Parathyroid adenoma (tissue), 2 donors: ENCODE results near the gene MKLN1.

Experiments
- H2AFZ ChIP-seq: fragments of 300-600 bp; sonication (generic); one replicate; pipeline ENCODE4 v1.7.0; 2017; ENCODE audit warnings: antibody characterized with exemption, mild to moderate bottlenecking
- H3K27ac ChIP-seq: fragments of 300-600 bp; sonication (generic); one replicate; pipeline ENCODE4 v1.7.0; 2017
- H3K27me3 ChIP-seq: fragments of 300-600 bp; sonication (generic); one replicate; pipeline ENCODE4 v1.7.0; 2017; ENCODE audit warnings: low read length; ENCODE audit not compliant: control insufficient read depth, insufficient read depth
- H3K36me3 ChIP-seq: fragments of 300-600 bp; sonication (generic); one replicate; pipeline ENCODE4 v1.7.0; 2017; ENCODE audit warnings: low read length; ENCODE audit not compliant: control insufficient read depth, insufficient read depth
- H3K4me1 ChIP-seq: fragments of 300-600 bp; sonication (generic); one replicate; pipeline ENCODE4 v1.7.0; 2017; ENCODE audit warnings: control low read depth
- H3K4me2 ChIP-seq: fragments of 300-600 bp; sonication (generic); one replicate; pipeline ENCODE4 v1.7.0; 2017; ENCODE audit warnings: low read length
- H3K4me3 ChIP-seq: fragments of 300-600 bp; sonication (generic); one replicate; pipeline ENCODE4 v1.7.0; 2017; ENCODE audit warnings: low read depth, low read length
- H3K79me2 ChIP-seq: fragments of 300-600 bp; sonication (generic); one replicate; pipeline ENCODE4 v1.7.0; 2017; ENCODE audit warnings: control low read depth
- H3K9ac ChIP-seq: fragments of 300-600 bp; sonication (generic); one replicate; pipeline ENCODE4 v1.7.0; 2017; ENCODE audit warnings: mild to moderate bottlenecking
- H3K9me3 ChIP-seq: fragments of 300-600 bp; sonication (generic); one replicate; pipeline ENCODE4 v1.7.0; 2017; ENCODE audit warnings: low read length; ENCODE audit not compliant: control insufficient read depth
- TF ChIP-seq, protein P1 (sequence below): fragments of 300-600 bp; sonication (generic); IDR thresholded peaks from one replicate; pipeline ENCODE4 v1.7.0; 2017; ENCODE audit warnings: antibody characterized with exemption, mild to moderate bottlenecking
- donor health status: primary hyperparathyroidism.

MKLN1 gene

DNA sequence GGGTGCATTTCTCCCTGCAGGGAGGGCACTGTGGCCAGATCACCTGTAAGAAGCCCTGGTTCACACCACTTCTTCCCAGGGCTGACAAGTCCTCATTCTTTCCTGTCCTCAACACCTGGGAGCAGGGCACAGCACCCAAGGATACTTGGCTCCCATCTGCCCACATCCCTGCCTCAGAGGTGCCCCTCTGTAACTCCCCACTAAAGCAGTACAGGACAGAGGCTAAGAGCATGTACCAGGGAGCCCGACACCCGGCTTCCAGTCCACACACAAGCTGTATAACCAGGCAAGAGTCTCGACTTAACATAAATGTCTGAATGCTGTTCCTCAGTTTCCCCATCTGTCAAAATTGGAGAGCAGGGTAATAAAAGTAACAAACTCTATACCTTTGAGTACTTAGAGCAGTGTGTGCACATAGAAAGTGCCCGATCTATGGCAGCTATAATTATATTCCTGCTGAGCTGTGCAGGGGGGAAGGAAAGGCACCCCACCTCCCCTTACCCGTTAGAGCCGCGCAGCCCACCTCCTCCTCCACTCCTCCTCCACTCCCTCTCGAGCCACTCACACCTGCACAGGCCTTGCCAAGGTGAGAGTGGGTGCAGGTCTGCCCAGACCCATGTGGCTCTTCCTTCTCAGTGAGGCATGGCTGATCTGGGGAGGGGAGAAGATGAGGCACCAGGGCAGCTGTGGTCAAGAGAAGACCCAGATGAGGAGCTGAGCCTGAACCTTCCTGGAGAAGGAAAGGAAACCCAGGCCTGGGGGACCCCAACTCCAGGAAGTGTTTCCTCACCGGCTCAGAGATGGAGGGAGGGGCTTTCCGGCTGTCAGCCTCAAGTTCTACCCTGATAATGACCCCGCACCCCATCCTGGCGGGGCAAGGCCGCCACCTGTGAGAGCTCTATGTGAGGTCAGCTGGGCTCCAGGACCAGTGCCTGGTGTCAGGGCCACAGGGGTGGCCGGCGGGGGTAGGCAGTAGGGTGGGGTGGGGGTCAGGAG, 206.2 kb downstream of the MKLN1 start:
- TF ChIP-seq, protein P1, sequence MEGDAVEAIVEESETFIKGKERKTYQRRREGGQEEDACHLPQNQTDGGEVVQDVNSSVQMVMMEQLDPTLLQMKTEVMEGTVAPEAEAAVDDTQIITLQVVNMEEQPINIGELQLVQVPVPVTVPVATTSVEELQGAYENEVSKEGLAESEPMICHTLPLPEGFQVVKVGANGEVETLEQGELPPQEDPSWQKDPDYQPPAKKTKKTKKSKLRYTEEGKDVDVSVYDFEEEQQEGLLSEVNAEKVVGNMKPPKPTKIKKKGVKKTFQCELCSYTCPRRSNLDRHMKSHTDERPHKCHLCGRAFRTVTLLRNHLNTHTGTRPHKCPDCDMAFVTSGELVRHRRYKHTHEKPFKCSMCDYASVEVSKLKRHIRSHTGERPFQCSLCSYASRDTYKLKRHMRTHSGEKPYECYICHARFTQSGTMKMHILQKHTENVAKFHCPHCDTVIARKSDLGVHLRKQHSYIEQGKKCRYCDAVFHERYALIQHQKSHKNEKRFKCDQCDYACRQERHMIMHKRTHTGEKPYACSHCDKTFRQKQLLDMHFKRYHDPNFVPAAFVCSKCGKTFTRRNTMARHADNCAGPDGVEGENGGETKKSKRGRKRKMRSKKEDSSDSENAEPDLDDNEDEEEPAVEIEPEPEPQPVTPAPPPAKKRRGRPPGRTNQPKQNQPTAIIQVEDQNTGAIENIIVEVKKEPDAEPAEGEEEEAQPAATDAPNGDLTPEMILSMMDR: no peak
- H3K27ac ChIP-seq: no peak overlapping the region

DNA sequence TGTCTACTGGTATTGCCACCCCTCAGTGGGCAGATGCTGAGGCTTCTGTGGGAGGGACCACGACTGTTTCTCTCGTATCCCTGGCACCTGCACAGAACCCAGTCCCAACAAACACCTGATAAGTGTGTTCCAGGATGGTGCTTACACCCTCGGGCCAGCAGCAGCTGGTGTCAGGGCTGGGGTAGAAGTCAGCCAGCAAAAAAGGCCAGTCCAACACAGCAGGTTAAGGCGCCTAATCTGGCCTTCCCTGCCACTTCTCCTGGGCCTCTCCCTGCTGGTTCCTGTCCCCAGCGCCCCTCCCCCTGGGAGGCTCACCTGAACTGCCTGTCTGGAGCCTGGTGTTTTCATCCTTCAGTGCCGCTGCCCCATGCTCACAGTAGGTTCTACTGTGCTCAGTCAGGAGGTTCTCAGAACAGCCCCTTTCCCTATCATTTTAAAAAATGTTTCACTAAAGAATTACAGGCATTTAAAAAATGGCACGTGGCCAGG, 208.7 kb downstream of the MKLN1 start:
- H3K4me2 ChIP-seq: no peak overlapping the region
- H3K27me3 ChIP-seq: no peaks in the 10 kb centered on the region
- H3K9me3 ChIP-seq: no peaks in the 10 kb centered on the region
- no peak overlapping the region for H3K27ac ChIP-seq
- H3K9ac ChIP-seq: no peak overlapping the region
- H2AFZ ChIP-seq: no peak overlapping the region
- H3K4me3 ChIP-seq: no peak overlapping the region
- no peaks in the 10 kb centered on the region for H3K36me3 ChIP-seq
- no peaks in the 10 kb centered on the region for H3K79me2 ChIP-seq
- H3K4me1 ChIP-seq: no peaks in the 10 kb centered on the region
- TF ChIP-seq, protein P1: no peak

More for the DNA sequence above, 206.2 kb downstream of the MKLN1 start:
- H3K27me3 ChIP-seq: no peaks in the 10 kb centered on the region
- no peak overlapping the region for H2AFZ ChIP-seq
- no peak overlapping the region for H3K4me2 ChIP-seq
- H3K79me2 ChIP-seq: no peaks in the 10 kb centered on the region
- no peak overlapping the region for H3K9ac ChIP-seq
- H3K36me3 ChIP-seq: no peaks in the 10 kb centered on the region
- H3K4me3 ChIP-seq: no peak overlapping the region
- H3K4me1 ChIP-seq: no peaks in the 10 kb centered on the region
- no peaks in the 10 kb centered on the region for H3K9me3 ChIP-seq

DNA sequence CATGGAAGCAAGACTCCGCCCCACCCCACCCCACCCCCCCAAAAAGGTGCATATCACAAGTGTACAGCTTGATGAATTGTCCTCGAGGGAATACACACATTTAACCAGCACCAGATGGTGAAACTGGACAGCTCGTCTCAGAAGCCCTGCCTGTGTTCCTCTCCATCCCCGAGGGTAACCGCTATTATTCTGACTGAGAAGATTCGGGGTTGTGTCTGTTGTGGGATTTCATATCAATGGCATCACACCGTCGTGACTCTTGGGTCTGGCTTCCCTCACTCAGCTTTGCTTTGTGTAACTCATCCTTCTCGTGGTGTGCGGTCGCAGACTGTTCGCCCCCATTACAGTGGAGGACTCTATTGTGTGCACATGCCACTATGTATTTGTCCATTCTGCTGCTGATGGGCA, 209.9 kb downstream of the MKLN1 start:
- H3K79me2 ChIP-seq: no peaks in the 10 kb centered on the region

DNA sequence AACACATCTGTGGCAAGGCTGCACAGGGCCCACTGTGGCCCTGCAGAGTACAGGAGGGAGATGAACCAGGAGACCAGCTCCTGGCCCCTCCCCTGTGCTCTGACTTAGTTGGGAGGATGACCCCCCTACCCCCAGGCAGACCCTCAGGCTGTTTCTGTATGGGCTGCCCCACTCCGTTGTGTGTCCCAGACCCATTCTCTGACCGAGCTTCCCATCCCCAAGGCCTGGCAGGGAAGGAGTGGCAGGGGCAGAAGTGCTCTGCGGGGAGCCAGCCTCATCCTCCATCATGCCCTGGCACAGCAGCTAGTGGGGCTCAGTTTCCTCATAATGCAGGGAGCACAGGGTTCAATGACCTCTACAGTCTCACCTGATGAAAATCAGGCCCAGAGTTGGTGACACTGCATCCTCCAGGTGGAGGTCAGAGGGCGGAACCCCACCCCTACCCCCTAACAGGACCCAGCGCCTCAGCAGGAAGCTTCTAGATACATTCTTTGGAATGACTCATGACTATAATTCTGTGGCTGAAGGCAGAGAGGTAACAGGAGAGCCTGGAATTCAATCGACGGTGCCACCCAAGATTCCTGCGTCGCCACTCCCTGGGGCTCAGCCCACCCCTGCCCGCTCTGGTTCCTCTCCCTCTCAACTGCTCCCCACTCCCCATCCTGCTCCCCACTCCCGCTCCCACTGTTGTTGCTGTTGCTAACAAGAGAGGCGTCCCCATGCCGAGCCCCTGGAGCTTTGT, 210.6 kb downstream of the MKLN1 start:
- Histone ChIP-seq H3K9me3 (no peaks in the 10 kb centered on the region), H3K9ac (no peak overlapping the region), H3K27me3 (no peaks in the 10 kb centered on the region), H3K4me2 (no peak overlapping the region), H3K4me1 (no peaks in the 10 kb centered on the region), H3K4me3 (no peak overlapping the region), H3K79me2 (no peaks in the 10 kb centered on the region), H3K27ac (no peak overlapping the region), H3K36me3 (no peaks in the 10 kb centered on the region), H2AFZ (no peak overlapping the region)
- TF ChIP-seq, protein P1: no peak

More for the DNA sequence above, 209.9 kb downstream of the MKLN1 start:
- Histone ChIP-seq H3K9ac (no peak overlapping the region), H3K4me3 (no peak overlapping the region), H3K9me3 (no peaks in the 10 kb centered on the region), H3K4me1 (no peaks in the 10 kb centered on the region), H3K27ac (no peak overlapping the region), H3K4me2 (no peak overlapping the region), H2AFZ (no peak overlapping the region), H3K27me3 (no peaks in the 10 kb centered on the region), H3K36me3 (no peaks in the 10 kb centered on the region)
- TF ChIP-seq, protein P1: no peak
